SK-MEL-5 (cell line): ENCODE data around the gene PRADC1. TPM values are rescaled to one million over a fixed set of nuclear protein-coding genes. Genes with fewer than 3 reads are reported as not detected.

Source experiments
- DNase-seq: peaks from one replicate; pipeline ENCODE4 v3.0.0-alpha.2; 2016; ENCODE audit warnings: low read depth, low spot score
- in situ Hi-C: cut with HindIII; loops from 2 replicates; pipeline ENCODE4 v1.10.0; 2016; ENCODE audit warnings: low sequenced_read_pairs, high pct_unique_total_duplicates, low pct_unique_long_range_greater_than_20kb
- total RNA-seq: library from RNA; depleted of rRNA; stranded (reverse); fragments of >200 nt; shearing (Covaris generic); gene quantifications from 2 replicates; pipeline ENCODE4 v1.2.3, GENCODE V29; 2014

The PRADC1 gene
- total RNA-seq, 1 experiment from 2014 or later = 30.7 TPM

- in situ Hi-C loops = no loop called here
- DNase-seq = peak; percentile 65
These were observed 27.4 kb upstream of the PRADC1 start for GRCh38 chr2:73260338-73260984.

DNA sequence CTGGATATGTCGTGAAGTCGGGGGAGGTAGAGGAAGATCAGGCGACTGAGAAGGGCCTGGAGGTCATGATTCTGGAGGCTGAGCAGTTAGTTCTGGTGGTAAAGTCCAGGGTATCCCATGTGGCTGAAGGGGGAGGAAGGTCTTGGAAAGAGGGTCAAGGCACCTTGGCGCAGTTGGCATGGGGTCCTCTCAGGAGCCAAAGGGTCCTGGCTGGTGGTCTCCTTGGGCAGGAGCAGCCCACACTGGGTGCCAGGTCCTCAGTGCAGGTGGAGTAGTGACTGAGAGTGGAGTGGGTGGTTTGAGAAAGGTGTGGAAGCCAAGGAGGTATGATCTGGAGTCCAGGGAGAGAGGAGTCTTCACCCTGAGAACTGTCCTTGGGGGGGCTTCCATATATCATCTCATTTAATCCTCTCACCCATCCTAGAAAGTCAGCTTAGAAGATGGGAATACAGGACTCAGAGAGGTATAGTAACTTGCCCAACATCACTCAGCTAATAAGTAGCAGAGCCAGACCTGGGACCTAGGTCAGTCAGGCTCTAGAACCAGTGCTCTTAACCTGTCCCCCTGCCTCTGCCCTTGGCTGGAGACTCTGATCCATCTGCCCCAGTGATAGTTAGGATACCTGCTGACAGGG, 26.8 kb upstream of the PRADC1 start:
- DNase-seq = no peak
- in situ Hi-C loops = no loop called here

- in situ Hi-C loops = no loop called here
- DNase-seq = no peak
These were observed 26.2 kb upstream of the PRADC1 start for GRCh38 chr2:73259276-73259675.

GRCh38 chr2:73258913-73259215, 25.8 kb upstream of the PRADC1 start:
- in situ Hi-C loops = no loop called here

DNA sequence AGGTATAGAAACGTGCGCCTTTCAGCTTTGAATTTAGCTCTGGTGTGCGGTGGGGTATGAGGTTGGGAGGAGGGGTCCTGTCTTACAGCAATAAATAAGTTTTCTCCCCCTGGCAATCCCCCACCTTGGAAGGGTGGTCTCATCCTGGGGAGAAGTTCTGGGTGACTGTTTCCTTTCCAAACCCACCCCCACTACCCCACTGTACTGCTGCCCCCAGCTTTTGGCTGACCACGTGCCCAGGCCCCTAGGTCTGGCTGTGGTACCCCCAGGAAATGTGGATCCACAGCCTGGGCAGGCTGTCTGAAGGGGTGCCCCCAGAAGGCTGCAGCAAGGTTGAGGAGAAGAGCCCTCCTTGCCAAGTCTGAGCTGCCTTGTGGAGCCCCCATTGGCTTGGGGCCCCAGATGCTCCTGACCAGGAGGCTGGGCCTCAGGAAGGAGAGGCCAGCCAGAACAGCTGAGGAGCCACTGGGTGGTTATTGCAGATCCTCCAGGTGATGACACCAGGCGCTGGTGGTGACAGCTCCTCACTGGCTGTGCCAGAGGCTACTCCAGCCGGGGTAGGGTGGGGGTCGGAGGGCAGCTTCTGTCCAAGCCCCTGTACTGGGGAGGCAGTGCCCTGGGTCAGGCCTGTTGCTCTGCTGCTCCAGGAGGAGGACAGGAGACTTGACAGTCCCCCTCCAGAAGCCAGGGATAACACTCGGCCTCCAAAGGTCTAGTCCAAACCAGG, 25.3 kb upstream of the PRADC1 start:
- DNase-seq = no peak
- in situ Hi-C loops = no loop called here

More at GRCh38 chr2:73258913-73259215, 25.8 kb upstream of the PRADC1 start:
- DNase-seq = no peak

GRCh38 chr2:73257425-73258125, 24.5 kb upstream of the PRADC1 start:
- in situ Hi-C loops = no loop called here
- DNase-seq = no peak

- in situ Hi-C loops = no loop called here
- no peak for DNase-seq
These were observed 24.0 kb upstream of the PRADC1 start for GRCh38 chr2:73257021-73257420.

- no peak for DNase-seq
- in situ Hi-C loops = no loop called here
These were observed 23.5 kb upstream of the PRADC1 start for GRCh38 chr2:73256618-73256922.

- in situ Hi-C loops = no loop called here
- DNase-seq = no peak
These were observed 23.0 kb upstream of the PRADC1 start for GRCh38 chr2:73255907-73256617.

DNA sequence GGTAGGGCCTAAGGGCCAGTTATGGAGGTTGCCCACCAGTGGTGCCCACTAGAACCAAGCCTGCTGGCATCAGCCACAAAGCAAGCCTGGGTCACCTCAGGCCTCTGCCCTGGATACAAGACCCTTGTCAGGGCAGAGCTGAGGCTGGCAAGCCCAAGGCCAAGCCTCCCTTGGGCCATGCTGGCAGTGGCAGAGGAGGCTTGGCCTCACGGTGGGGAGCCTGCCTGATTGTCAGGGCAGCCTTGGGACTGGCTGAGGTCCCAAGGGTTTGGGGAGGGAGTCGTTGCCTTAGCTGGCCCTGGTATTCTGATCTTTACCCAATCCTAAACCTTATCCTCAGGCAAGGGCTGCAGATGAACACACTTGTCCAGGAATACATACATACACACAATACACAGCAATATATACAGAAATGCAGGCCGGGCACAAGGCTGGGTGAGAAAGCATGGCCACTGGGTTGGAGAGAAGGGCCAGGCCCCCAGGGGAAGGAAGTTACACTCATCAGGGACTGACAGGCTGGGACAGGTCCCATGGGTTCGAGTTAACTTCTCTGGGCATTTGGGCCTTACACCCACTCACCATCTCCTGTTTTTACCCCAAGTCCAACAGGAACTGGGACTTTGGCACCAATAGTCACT, 22.1 kb upstream of the PRADC1 start:
- DNase-seq = no peak
- in situ Hi-C loops = no loop called here

DNA sequence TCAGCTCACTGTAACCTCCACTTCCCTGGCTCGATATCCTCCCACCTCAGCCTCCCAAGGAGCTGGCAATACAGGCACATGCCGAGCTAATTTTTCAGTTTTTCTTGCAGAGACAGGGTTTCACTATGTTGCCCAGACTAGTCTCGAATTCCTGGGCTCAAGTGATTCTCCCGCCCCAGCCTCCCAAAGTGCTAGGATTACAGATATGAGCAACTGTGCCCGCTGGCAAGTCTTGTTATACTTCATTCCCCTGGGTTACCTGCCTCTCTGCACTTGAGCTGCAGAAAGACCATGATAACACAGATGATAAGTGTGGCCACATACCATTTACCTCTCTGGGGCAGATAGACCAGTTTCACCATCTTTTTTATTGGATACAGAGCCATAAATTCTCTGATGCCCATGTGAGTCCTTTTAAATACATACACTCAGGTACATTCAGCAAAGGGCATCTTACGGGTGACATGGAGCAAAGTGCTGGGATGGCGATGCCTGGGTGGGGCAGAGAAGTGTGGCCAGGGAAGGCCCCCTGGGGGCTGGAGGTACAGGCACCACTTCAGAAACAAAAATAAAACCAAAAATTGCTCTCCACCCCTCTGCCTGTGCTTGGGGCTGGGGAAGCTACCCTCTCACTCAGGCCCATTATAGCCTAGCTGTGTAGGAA, 21.4 kb upstream of the PRADC1 start:
- in situ Hi-C loops = no loop called here

DNA sequence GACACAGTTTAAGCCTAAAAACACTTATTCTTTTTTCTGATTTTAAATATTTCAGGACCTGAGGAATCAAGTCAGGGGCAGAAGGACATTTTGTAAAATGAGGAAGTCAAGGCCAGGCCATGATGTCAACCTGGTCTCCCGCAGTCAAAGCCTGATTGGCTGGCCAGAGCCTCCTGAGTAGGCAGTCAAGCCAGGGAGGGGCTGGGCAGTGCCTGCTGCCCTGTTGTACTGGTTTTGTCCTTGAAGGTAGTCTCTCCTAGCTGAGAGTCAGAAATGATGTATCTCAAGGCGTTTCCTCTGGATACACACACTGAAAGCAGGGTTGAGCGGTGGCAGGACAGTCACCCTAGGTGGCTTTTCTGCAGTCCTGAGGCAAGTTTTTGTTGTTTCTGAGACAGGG, 20.9 kb upstream of the PRADC1 start:
- DNase-seq = no peak
- in situ Hi-C loops = no loop called here

More for the DNA sequence above, 21.4 kb upstream of the PRADC1 start:
- no peak for DNase-seq

DNA sequence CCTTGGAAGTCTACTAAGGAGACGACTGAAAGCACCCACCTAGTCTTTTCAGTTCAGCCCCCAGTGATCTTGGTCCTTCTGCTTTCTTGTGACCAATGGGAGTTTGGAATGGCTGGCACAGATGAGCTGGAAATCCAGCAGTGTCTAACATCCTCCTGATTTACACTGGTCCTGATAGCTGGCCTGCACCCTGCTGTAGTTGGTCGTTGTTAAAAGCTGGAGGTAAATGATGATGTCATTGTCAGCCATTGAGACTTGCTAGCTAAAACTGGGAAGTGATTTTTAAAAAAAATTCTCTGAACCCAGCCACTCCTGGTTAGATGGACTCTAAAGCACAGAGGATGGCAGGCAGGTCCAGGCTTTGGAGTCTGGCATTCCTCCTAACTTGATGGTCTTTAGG, 20.4 kb upstream of the PRADC1 start:
- DNase-seq = no peak
- in situ Hi-C loops = no loop called here

GRCh38 chr2:73252238-73253027, 19.4 kb upstream of the PRADC1 start:
- in situ Hi-C loops = no loop called here
- no peak for DNase-seq

DNA sequence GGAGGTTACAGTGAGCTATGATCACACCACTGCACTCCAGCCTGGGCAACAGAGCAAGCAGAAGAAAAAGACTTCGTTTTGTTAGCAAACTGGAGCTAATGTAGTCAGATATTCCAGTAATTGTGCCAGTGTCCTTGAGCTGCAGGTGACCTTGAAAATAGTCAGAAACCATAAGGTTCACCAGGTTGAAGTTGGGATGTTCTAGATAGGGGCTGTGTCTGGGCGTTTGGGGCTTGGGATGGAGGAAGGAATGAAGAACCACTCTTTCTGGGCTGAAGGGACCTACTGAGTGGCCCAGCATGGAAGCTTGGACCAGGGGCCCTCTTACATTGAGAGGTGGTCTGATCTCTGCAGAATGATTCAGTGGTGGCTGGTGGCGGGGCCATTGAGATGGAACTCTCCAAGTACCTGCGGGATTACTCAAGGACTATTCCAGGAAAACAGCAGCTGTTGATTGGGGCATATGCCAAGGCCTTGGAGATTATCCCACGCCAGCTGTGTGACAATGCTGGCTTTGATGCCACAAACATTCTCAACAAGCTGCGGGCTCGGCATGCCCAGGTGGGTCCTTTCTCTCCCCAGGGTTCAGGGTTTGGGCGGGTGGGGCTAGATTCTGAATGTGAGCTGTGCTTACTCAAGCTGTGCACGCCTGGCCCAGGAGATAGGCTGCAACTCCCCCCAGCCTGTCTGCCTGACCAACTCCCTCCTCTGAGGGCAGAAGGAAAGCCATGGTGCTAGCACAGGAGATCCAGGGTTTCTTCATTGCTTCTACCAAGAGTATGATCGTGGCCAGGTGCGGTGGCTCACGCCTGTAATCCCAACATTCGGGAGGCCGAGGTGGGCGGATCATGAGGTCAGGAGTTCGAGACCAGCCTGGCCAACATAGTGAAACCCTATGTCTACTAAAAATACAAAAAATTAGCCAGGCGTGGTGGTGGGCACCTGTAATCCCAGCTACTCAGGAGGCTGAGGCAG, 18.1 kb upstream of the PRADC1 start:
- in situ Hi-C loops = no loop called here
- no peak for DNase-seq
